A549 (cell line): ENCODE data around the gene TRIM22. TPM values are rescaled to one million over a fixed set of nuclear protein-coding genes. Genes with fewer than 3 reads are reported as not detected.
"Not testable (repeated sequence)": the region's sequence is repeated elsewhere in the genome, so short reads cannot be mapped to it uniquely, and the experiment has no call there.

Experiments used
- ATAC-seq, 2 experiments: fragments of 200-7000 bp in 1 of 2; fragments of >200 bp in 1 of 2; cut with Nextera tagmentation in 1 of 2; cut with Tn5 transposase in 1 of 2; 3 replicates each; pipeline versions ENCODE4 v1.8.0 to v1.9.1; 2018 to 2020; ENCODE audit warnings: mild to moderate bottlenecking in 1 of 2, moderate library complexity in 1 of 2
- CTCF ChIA-PET: fragments of 300-600 bp; sonication (Branson Sonifier 250); formaldehyde crosslinking; extraction: SDS; loops from one replicate; lab custom pipeline; 2021; ENCODE audit warnings: antibody characterized with exemption, inconsistent platforms; lab: Yijun Ruan, JAX
- POLR2A ChIA-PET: fragments of 350-600 bp; formaldehyde crosslinking; extraction: SDS; loops from one replicate; lab custom pipeline; 2021; ENCODE audit warnings: antibody characterized with exemption, inconsistent platforms; lab: Yijun Ruan, JAX
- DNase-seq, 2 experiments: peaks; one replicate each; pipeline versions ENCODE4 v3.0.0 to v3.0.0-alpha.2; 2011 to 2016; ENCODE audit warnings: low read depth in 1 of 2, low spot score in 1 of 2
- FAIRE-seq: peaks from 2 replicates; lab custom pipeline; 2011; peaks lifted over from hg19 to GRCh38; lab: Jason Lieb, UNC
- H3K27ac ChIP-seq, 2 experiments: fragments of >200 bp; sonication (Bioruptor Twin); formaldehyde crosslinking; 3 replicates each; pipeline ENCODE4 v1.5.1; 2016 to 2017
- H3K4me1 ChIP-seq: fragments of >200 bp; sonication (Bioruptor Twin); formaldehyde crosslinking; 3 replicates; pipeline ENCODE4 v1.6.1; 2016
- H3K4me2 ChIP-seq: fragments of >200 bp; sonication (Bioruptor Twin); formaldehyde crosslinking; 3 replicates; pipeline ENCODE4 v1.6.1; 2016
- H3K4me3 ChIP-seq: fragments of >200 bp; sonication (Bioruptor Twin); formaldehyde crosslinking; 3 replicates; pipeline ENCODE4 v1.5.1; 2016
- H3K9me3 ChIP-seq: fragments of >200 bp; sonication (Bioruptor Twin); formaldehyde crosslinking; 3 replicates; pipeline ENCODE4 v1.6.1; 2016
- ATOH8 ChIP-seq: fragments of 250-450 bp; sonication (Bioruptor Pico); IDR thresholded peaks from 2 replicates; pipeline ENCODE4 v1.5.0; 2020; ENCODE audit warnings: low read depth, mild to moderate bottlenecking, moderate library complexity
- BHLHE40 ChIP-seq: IDR thresholded peaks from 2 replicates; pipeline ENCODE4 v1.6.1; 2012; ENCODE audit warnings: low read depth, low read length, inconsistent platforms
- CBX2 ChIP-seq: fragments of 200-600 bp; sonication (generic); IDR thresholded peaks from 2 replicates; pipeline ENCODE4 v1.6.1; 2016; ENCODE audit warnings: low read depth, mild to moderate bottlenecking, borderline replicate concordance
- EHF ChIP-seq: fragments of 250-450 bp; sonication (Bioruptor Pico); IDR thresholded peaks from 2 replicates; pipeline ENCODE4 v1.5.0; 2020; ENCODE audit warnings: mild to moderate bottlenecking
- ELK1 ChIP-seq: fragments of 150-350 bp; IDR thresholded peaks from 2 replicates; pipeline ENCODE4 v1.6.1; 2014; ENCODE audit warnings: low read depth, mild to moderate bottlenecking, low read length
- FOSB ChIP-seq: fragments of 250-450 bp; sonication (Bioruptor Pico); IDR thresholded peaks from 2 replicates; pipeline ENCODE4 v1.5.0; 2020; ENCODE audit warnings: mild to moderate bottlenecking, moderate library complexity
- FOSL2 ChIP-seq, 2 experiments: fragments of 450-650 bp in 1 of 2; fragments of >200 bp in 1 of 2; sonication (Bioruptor Twin) in 1 of 2; formaldehyde crosslinking; IDR thresholded peaks; 2 replicates each; pipeline versions ENCODE4 v1.5.0 to v1.6.1; 2016 to 2020; ENCODE audit warnings: mild to moderate bottlenecking in 1 of 2, moderate library complexity in 1 of 2
- GATA3 ChIP-seq: IDR thresholded peaks from 2 replicates; pipeline ENCODE4 v1.6.1; 2012; ENCODE audit warnings: borderline replicate concordance
- HES2 ChIP-seq: fragments of >200 bp; sonication (Bioruptor Twin); formaldehyde crosslinking; IDR thresholded peaks from 2 replicates; pipeline ENCODE4 v1.6.1; 2016
- HMGXB4 ChIP-seq: fragments of 250-450 bp; sonication (Bioruptor Pico); IDR thresholded peaks from 2 replicates; pipeline ENCODE4 v1.5.0; 2021; ENCODE audit warnings: mild to moderate bottlenecking, moderate library complexity, borderline replicate concordance
- HOXA7 ChIP-seq: fragments of 250-450 bp; sonication (Bioruptor Pico); IDR thresholded peaks from 2 replicates; pipeline ENCODE4 v1.5.0; 2020; ENCODE audit warnings: mild to moderate bottlenecking, moderate library complexity
- HOXB13 ChIP-seq: fragments of 250-450 bp; sonication (Bioruptor Pico); IDR thresholded peaks from 2 replicates; pipeline ENCODE4 v1.5.0; 2020; ENCODE audit warnings: low read depth, mild to moderate bottlenecking, moderate library complexity
- HOXB5 ChIP-seq: fragments of 250-450 bp; sonication (Bioruptor Pico); IDR thresholded peaks from 2 replicates; pipeline ENCODE4 v1.5.0; 2020; ENCODE audit warnings: mild to moderate bottlenecking, moderate library complexity
- KDM5A ChIP-seq: fragments of 200-600 bp; sonication (generic); IDR thresholded peaks from 2 replicates; pipeline ENCODE4 v1.6.1; 2016; ENCODE audit warnings: antibody characterized with exemption, mild to moderate bottlenecking
- MAFK ChIP-seq: fragments of 450-650 bp; IDR thresholded peaks from 2 replicates; pipeline ENCODE4 v1.6.1; 2014; ENCODE audit not compliant: partially characterized antibody
- MAX ChIP-seq: IDR thresholded peaks from 2 replicates; pipeline ENCODE4 v1.6.1; 2012
- NR3C1 ChIP-seq: fragments of >200 bp; sonication (Bioruptor Twin); formaldehyde crosslinking; IDR thresholded peaks from 3 replicates; pipeline ENCODE4 v1.6.1; 2017
- PBX3 ChIP-seq: IDR thresholded peaks from 2 replicates; pipeline ENCODE4 v1.6.1; 2012
- PHF8 ChIP-seq: fragments of 200-600 bp; sonication (generic); IDR thresholded peaks from 2 replicates; pipeline ENCODE4 v1.6.1; 2016; ENCODE audit warnings: low read depth, mild to moderate bottlenecking, antibody characterized with exemption, moderate library complexity, borderline replicate concordance
- RAD21 ChIP-seq, 2 experiments: fragments of >200 bp in 1 of 2; sonication (Bioruptor Twin) in 1 of 2; formaldehyde crosslinking in 1 of 2; IDR thresholded peaks in 1 of 2; conservative IDR thresholded peaks in 1 of 2; 2 replicates in 1 of 2; 3 replicates in 1 of 2; pipeline ENCODE4 v1.6.1; 2012 to 2018; ENCODE audit warnings: inconsistent platforms in 1 of 2
- TFCP2L1 ChIP-seq: fragments of 250-450 bp; sonication (Bioruptor Pico); IDR thresholded peaks from 2 replicates; pipeline ENCODE4 v1.5.0; 2021; ENCODE audit warnings: mild to moderate bottlenecking
- TP53 ChIP-seq: fragments of 250-450 bp; sonication (Bioruptor Pico); IDR thresholded peaks from 2 replicates; pipeline ENCODE4 v1.5.0; 2021; ENCODE audit warnings: mild to moderate bottlenecking, moderate library complexity
- ZFP36 ChIP-seq: fragments of 450-650 bp; IDR thresholded peaks from 2 replicates; pipeline ENCODE4 v1.6.1; 2014; ENCODE audit warnings: borderline replicate concordance; ENCODE audit not compliant: partially characterized antibody
- WGBS: methylation state at CpG from one replicate; pipeline ENCODE4 v1.1.6; 2017; ENCODE audit errors: missing lambda C conversion rate; 5-methylcytosine and 5-hydroxymethylcytosine counted together
- polyA plus RNA-seq, 4 experiments: library from polyadenylated mRNA; depleted of rRNA in 3 of 4; stranded (reverse); fragments of >200 nt; fragmentation: RNase III in 1 of 4; extraction: RNeasy Plus Mini Kit Qiagen cat#74134 plus additional on column Dnase treatment in 1 of 4; gene quantifications; 2 replicates in 3 of 4; 3 replicates in 1 of 4; pipeline ENCODE4 v1.2.3, GENCODE V29; 2011 to 2017

The TRIM22 gene
- polyA plus RNA-seq, 2 of the 4 experiments (the other 2 are of a cell fraction) = 1.4 to 2.7 TPM

- Histone ChIP-seq H3K9me3 (no peaks in the 10 kb centered on the region), H3K4me3 (no peak overlapping the region), H3K4me1 (no peaks in the 10 kb centered on the region), H3K4me2 (no peak overlapping the region), H3K27ac (no peak overlapping the region)
- CTCF ChIA-PET = interaction anchor here (0.6 to 1.8 kb wide), 3 partner anchors 13 to 150 kb away, joined by 3 to 4 read pairs (median 3); no protein-coding TSS in a partner anchor
- ATAC-seq (no peak), FAIRE-seq (no peak), DNase-seq (no peak)
- POLR2A ChIA-PET = no interaction called here
- TF ChIP-seq BHLHE40 (no peak), FOSL2 (IDR thresholded peaks at IDR 0.05) (no peak), FOSL2 (CRISPR knock-in tag; IDR thresholded peaks at IDR 0.05) (no peak), HOXA7 (CRISPR knock-in tag) (no peak), PBX3 (no peak), HES2 (no peak), HMGXB4 (CRISPR knock-in tag) (no peak), HOXB13 (CRISPR knock-in tag) (no peak), PHF8 (no peak), ZFP36 (no peak), CBX2 (no peak), RAD21 (conservative IDR thresholded peaks at IDR 0.05 in 1 of 2, IDR thresholded peaks at IDR 0.05 in 1 of 2) (no peak), NR3C1 (no peak), TFCP2L1 (CRISPR knock-in tag) (no peak), KDM5A (no peak), ELK1 (no peak), EHF (no peak)
- WGBS = 90% methylated on average over 3 of the region's 3 CpGs
Observed at GRCh38 chr11:5646139-5646538, 43.5 kb upstream of the TRIM22 start.

GRCh38 chr11:5655474-5655873 is 34.1 kb upstream of the TRIM22 start:
- no peak for DNase-seq
- Histone ChIP-seq H3K4me2 (no peak overlapping the region), H3K27ac (no peak overlapping the region), H3K4me1 (no peaks in the 10 kb centered on the region), H3K4me3 (no peak overlapping the region), H3K9me3 (peaks cover 15% of the 10 kb centered on the region)
- FAIRE-seq = no peak
- ChIA-PET POLR2A (no interaction called here), CTCF (no interaction called here)
- no peak for ATAC-seq
- WGBS = 80% methylated on average over 4 of the region's 4 CpGs
- no peak for TF ChIP-seq GATA3
- TF ChIP-seq TP53 (CRISPR knock-in tag) = no peak
- TF ChIP-seq HOXB13 (CRISPR knock-in tag) = no peak
- TF ChIP-seq CBX2 = no peak
- no peak for TF ChIP-seq MAFK
- TF ChIP-seq MAX = no peak
- no peak for TF ChIP-seq FOSB (CRISPR knock-in tag)
- no peak for TF ChIP-seq HOXB5 (CRISPR knock-in tag)
- TF ChIP-seq ATOH8 = no peak

- FAIRE-seq, CTCF ChIA-PET, POLR2A ChIA-PET, H3K27ac ChIP-seq, ATAC-seq, H3K4me3 ChIP-seq, H3K4me1 ChIP-seq, DNase-seq, H3K4me2 ChIP-seq: not testable (repeated sequence)
- WGBS = 91% methylated on average over 2 of the region's 2 CpGs
- peaks cover 12% of the 10 kb centered on the region for H3K9me3 ChIP-seq
Observed at GRCh38 chr11:5656956-5657355, 32.6 kb upstream of the TRIM22 start.
